ENCODE measurements around the gene MINDY3. TPM values are rescaled to one million over a fixed set of nuclear protein-coding genes. Genes with fewer than 3 reads are reported as not detected.

MINDY3 gene
- polyA plus RNA-seq, 1 experiment: 28.7 TPM

- ChIA-PET CTCF (interaction anchor here (0.7 kb wide), 1 partner anchor 140 kb away, joined by 3 read pairs; no protein-coding TSS in a partner anchor), POLR2A (interaction anchor here (0.6 to 1.2 kb wide), 3 partner anchors 13 to 80 kb away, joined by 4 to 8 read pairs (median 6); no protein-coding TSS in a partner anchor)
- TF ChIP-seq, protein P1, sequence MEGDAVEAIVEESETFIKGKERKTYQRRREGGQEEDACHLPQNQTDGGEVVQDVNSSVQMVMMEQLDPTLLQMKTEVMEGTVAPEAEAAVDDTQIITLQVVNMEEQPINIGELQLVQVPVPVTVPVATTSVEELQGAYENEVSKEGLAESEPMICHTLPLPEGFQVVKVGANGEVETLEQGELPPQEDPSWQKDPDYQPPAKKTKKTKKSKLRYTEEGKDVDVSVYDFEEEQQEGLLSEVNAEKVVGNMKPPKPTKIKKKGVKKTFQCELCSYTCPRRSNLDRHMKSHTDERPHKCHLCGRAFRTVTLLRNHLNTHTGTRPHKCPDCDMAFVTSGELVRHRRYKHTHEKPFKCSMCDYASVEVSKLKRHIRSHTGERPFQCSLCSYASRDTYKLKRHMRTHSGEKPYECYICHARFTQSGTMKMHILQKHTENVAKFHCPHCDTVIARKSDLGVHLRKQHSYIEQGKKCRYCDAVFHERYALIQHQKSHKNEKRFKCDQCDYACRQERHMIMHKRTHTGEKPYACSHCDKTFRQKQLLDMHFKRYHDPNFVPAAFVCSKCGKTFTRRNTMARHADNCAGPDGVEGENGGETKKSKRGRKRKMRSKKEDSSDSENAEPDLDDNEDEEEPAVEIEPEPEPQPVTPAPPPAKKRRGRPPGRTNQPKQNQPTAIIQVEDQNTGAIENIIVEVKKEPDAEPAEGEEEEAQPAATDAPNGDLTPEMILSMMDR (IDR thresholded peaks at IDR 0.05; ENCODE audit: low read depth, low read length): no peak
- Histone ChIP-seq H3K27ac (ENCODE audit: low read depth, low read length) (peak overlapping the region; percentile 34), H3K27me3 (ENCODE audit: control insufficient read depth, insufficient read depth, low read length) (no peaks in the 10 kb centered on the region), H3K9me3 (ENCODE audit: control insufficient read depth, insufficient read depth, low read length) (no peaks in the 10 kb centered on the region), H3K4me3 (ENCODE audit: low read depth, low read length) (no peak overlapping the region)
- DNase-seq (ENCODE audit: low read depth, low spot score): peak; percentile 73
Observed at GRCh38 chr10:15789793-15790525, 70.3 kb downstream of the MINDY3 start.

DNA sequence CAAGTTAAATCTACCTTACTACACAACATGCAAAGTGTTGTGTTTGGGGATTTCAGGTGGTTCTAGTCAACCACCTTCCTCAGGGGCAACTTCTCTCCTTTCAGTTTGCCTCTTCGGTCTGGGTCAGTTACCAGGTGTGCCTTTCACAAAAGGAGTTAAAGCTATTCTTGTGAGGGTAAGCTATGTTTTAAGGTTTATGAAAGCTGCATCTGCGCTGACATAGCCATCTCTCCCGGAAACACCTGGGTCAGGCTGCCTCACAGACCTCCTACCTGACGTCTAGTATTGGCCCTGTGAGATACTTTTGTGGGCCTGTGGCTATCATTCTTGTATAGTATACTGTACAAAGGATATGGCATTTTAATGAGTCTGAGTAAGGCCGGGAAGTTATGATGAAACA is 72.9 kb downstream of the MINDY3 start:
- TF ChIP-seq, protein P1 (IDR thresholded peaks at IDR 0.05; ENCODE audit: low read depth, low read length): no peak
- H3K27ac ChIP-seq (ENCODE audit: low read depth, low read length): no peak overlapping the region
- H3K9me3 ChIP-seq (ENCODE audit: control insufficient read depth, insufficient read depth, low read length): no peaks in the 10 kb centered on the region
- POLR2A ChIA-PET: no interaction called here
- no peaks in the 10 kb centered on the region for H3K27me3 ChIP-seq (ENCODE audit: control insufficient read depth, insufficient read depth, low read length)
- CTCF ChIA-PET: no interaction called here
- no peak overlapping the region for H3K4me3 ChIP-seq (ENCODE audit: low read depth, low read length)
- no peak for DNase-seq (ENCODE audit: low read depth, low spot score)

- Histone ChIP-seq H3K4me3 (ENCODE audit: low read depth, low read length) (no peak overlapping the region), H3K9me3 (ENCODE audit: control insufficient read depth, insufficient read depth, low read length) (no peaks in the 10 kb centered on the region), H3K27ac (ENCODE audit: low read depth, low read length) (no peak overlapping the region), H3K27me3 (ENCODE audit: control insufficient read depth, insufficient read depth, low read length) (no peaks in the 10 kb centered on the region)
- ChIA-PET CTCF (no interaction called here), POLR2A (no interaction called here)
- TF ChIP-seq, protein P1 (IDR thresholded peaks at IDR 0.05; ENCODE audit: low read depth, low read length): no peak
- DNase-seq (ENCODE audit: low read depth, low spot score): no peak
Observed at GRCh38 chr10:15784662-15785300, 75.5 kb downstream of the MINDY3 start.

DNA sequence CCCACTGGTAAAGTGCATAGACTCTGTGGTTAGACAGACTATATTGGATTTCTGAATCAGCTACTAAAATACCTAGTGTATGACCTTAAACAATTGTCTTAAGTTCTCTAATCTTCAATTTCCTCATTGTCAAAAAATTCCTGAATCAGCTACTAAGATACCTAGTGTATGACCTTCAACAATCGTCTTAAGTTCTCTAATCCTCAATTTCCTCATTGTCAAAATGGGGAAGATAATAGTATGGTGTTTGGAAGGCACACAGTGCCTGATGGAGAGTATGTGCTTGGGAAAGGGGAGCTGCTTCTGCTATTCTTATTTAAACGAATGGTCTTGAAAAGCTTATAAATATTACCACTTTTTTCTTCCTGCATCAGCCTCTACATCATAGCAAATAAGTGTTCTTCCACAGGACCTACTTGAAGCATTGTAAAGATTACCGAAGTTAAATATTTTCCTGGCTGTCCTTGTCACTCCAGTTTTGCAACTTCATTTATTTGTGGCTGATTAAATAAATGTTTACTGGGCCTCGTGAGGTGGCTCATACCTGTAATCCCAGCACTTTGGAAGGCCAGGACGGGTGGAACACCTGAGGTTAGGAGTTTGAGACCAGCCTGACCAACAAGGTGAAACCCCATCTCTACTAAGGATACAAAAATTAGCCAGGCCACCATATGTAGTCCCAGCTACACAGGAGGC is 76.2 kb downstream of the MINDY3 start:
- no peaks in the 10 kb centered on the region for H3K9me3 ChIP-seq (ENCODE audit: control insufficient read depth, insufficient read depth, low read length)
- CTCF ChIA-PET: no interaction called here
- no peak overlapping the region for H3K4me3 ChIP-seq (ENCODE audit: low read depth, low read length)
- H3K27me3 ChIP-seq (ENCODE audit: control insufficient read depth, insufficient read depth, low read length): no peaks in the 10 kb centered on the region
- H3K27ac ChIP-seq (ENCODE audit: low read depth, low read length): no peak overlapping the region
- DNase-seq (ENCODE audit: low read depth, low spot score): no peak
- TF ChIP-seq, protein P1 (IDR thresholded peaks at IDR 0.05; ENCODE audit: low read depth, low read length): no peak
- POLR2A ChIA-PET: no interaction called here

GRCh38 chr10:15782851-15783250 is 77.5 kb downstream of the MINDY3 start:
- TF ChIP-seq, protein P1 (IDR thresholded peaks at IDR 0.05; ENCODE audit: low read depth, low read length): no peak
- ChIA-PET POLR2A (no interaction called here), CTCF (interaction anchor here (1.0 kb wide), 1 partner anchor 11 kb away, joined by 3 read pairs; no protein-coding TSS in a partner anchor)
- Histone ChIP-seq H3K4me3 (ENCODE audit: low read depth, low read length) (no peak overlapping the region), H3K27me3 (ENCODE audit: control insufficient read depth, insufficient read depth, low read length) (no peaks in the 10 kb centered on the region), H3K27ac (ENCODE audit: low read depth, low read length) (no peak overlapping the region), H3K9me3 (ENCODE audit: control insufficient read depth, insufficient read depth, low read length) (no peaks in the 10 kb centered on the region)
- no peak for DNase-seq (ENCODE audit: low read depth, low spot score)

Measured in AG04450 (cell line).